Right lobe of liver (tissue), 6 donors: ENCODE results near the gene COPRS. TPM values are rescaled to one million over a fixed set of nuclear protein-coding genes. Genes with fewer than 3 reads are reported as not detected.

Experiments used
- ATAC-seq, 4 donors: fragments of 200-7000 bp; cut with Tn5 transposase; one replicate each; pipeline ENCODE4 v1.9.1; 2020; ENCODE audit warnings: mild to moderate bottlenecking in 4 of 4, moderate library complexity in 4 of 4
- DNase-seq, 3 donors: peaks; one replicate each; pipeline ENCODE4 v3.0.0-alpha.2; 2020
- H3K27ac ChIP-seq, 3 donors: fragments of 200-600 bp; one replicate each; pipeline ENCODE4 v1.8.0; 2022
- H3K27me3 ChIP-seq, 2 donors: fragments of 200-600 bp; one replicate each; pipeline ENCODE4 v1.8.0; 2022
- H3K36me3 ChIP-seq, 4 donors: fragments of 200-600 bp; sonication (generic) in 1 of 4; one replicate each; pipeline versions ENCODE4 v1.5.1 to v1.8.0; 2017 to 2022; ENCODE audit warnings: control low read depth in 1 of 4
- H3K4me1 ChIP-seq, 4 donors: fragments of 200-600 bp; sonication (generic) in 1 of 4; one replicate each; pipeline versions ENCODE4 v1.5.1 to v1.8.0; 2017 to 2022; ENCODE audit warnings: control low read depth in 1 of 4
- H3K4me3 ChIP-seq, 3 donors: fragments of 200-600 bp; one replicate each; pipeline ENCODE4 v1.8.0; 2022
- H3K9me3 ChIP-seq, 4 donors: fragments of 200-600 bp; sonication (generic) in 1 of 4; one replicate each; pipeline versions ENCODE4 v1.5.1 to v1.8.0; 2017 to 2022; ENCODE audit warnings: control low read depth in 1 of 4
- CTCF ChIP-seq, 4 donors: fragments of 200-600 bp in 3 of 4; fragments of 450-650 bp in 1 of 4; IDR thresholded peaks; one replicate each; pipeline versions ENCODE4 v1.5.1 to v1.8.0; 2016 to 2022; ENCODE audit warnings: antibody characterized with exemption in 4 of 4, mild to moderate bottlenecking in 2 of 4
- POLR2A ChIP-seq: fragments of 450-650 bp; IDR thresholded peaks from one replicate; pipeline ENCODE4 v1.6.1; 2017; ENCODE audit warnings: antibody characterized with exemption, mild to moderate bottlenecking
- WGBS: methylation state at CpG from one replicate; pipeline ENCODE4 v1.1.6; 2018; ENCODE audit warnings: low coverage, low lambda C conversion rate; ENCODE audit not compliant: insufficient coverage; ENCODE audit errors: missing lambda C conversion rate; 5-methylcytosine and 5-hydroxymethylcytosine counted together
- intact Hi-C, 2 donors: fragments of 100-400 bp; cut with DNase I; formaldehyde crosslinking; loops; one replicate each; pipeline versions ENCODE4 v1.11.2 to v1.14.1; 2022
- long read RNA-seq: library from polyadenylated mRNA; unstranded; transcript quantifications from one replicate; pipeline ENCODE4 v2.0.0, GENCODE V29; 2019
- total RNA-seq, 6 experiments: library from RNA; depleted of rRNA in 2 of 6; stranded (reverse); fragments of >200 nt in 2 of 6; fragmentation: NEBNext Ultra II Directional in 3 of 6; extraction: Animal tissue kit (Norgen Biotek cat#: 25700) in 3 of 6; gene quantifications; one replicate each; pipeline versions ENCODE4 v1.1.0 to v1.2.4, GENCODE V29; 2016 to 2023
- donor health status: DM: no; HTN: yes; CAD: no.
- donor health status: DM: no; HTN: no; CAD: no.
- donor health status: DM: no; HTN: no; CAD: no.
- donor health status: DM: no; HTN: yes; CAD: no.
- donor health status: DM: no; HTN: yes; CAD: no.

Gene COPRS, protein sequence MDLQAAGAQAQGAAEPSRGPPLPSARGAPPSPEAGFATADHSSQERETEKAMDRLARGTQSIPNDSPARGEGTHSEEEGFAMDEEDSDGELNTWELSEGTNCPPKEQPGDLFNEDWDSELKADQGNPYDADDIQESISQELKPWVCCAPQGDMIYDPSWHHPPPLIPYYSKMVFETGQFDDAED
- total RNA-seq: 10 to 100 TPM; 17.1 to 49.4 (median 24.0) TPM
- long read RNA-seq, partial matches to known transcripts: 3 of 3 reads
- long read RNA-seq, other reads (novel, unspliced or antisense): 0 of 3 reads

DNA sequence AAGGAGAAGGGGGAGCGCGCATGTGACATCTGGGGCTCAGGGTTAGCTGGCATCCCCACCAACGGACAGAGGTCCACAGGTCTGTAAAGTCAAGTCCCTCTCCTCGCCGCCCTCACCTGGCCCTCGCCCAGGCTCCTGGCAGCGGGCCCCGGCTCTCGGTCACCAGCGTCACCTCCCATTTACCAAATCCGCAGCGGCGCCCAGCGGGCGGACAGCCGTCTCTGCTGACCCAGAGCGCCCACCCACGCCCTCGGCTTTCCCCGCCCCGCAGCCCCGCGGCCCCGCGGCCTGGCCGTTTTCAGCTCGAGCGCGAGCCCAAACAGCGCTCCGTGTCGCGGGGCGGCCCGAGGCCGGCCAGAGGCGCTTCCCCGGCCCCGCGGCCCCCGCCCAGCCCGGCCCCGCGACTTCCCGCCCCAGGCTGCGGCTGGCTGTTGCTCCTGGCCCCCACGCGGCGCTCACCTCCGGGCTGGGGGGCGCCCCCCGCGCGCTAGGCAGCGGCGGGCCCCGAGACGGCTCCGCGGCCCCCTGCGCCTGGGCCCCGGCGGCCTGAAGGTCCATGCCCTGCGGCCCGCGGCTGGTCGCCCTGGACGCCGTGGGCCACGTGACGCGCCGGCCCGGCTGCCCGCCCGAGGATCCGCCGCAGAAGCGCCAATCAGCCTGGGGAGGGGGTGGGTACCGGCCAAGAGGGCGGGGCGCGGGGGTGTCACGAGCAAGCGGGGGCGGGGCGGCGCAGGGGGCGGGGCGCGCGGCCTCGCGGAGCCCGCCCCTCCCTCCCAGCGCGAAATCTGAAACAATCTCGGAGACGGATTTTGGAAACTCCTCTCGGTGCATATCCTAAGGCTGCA lies at the start of gene COPRS:
COPRS (minus strand) TSS at position 603 of the 845 bp plus-strand sequence; CDS start at position 558, 45 bp downstream.
- 2% methylated on average over 26 of the region's 100 CpGs for WGBS
- DNase-seq: peak; percentile 94 to 95 (median 95)
- peak; percentile 89 to 97 (median 92) for ATAC-seq
- intact Hi-C loops: no loop called here
- peaks cover 0 to 18% (median 6%) of the 10 kb centered on the region in 4 donors for H3K36me3 ChIP-seq
- H3K9me3 ChIP-seq: no peaks in the 10 kb centered on the region
- peak within 1 kb of the TSS; percentile 53 to 75 (median 60) for H3K4me3 ChIP-seq
- H3K27me3 ChIP-seq: no peaks in the 10 kb centered on the region
- TF ChIP-seq POLR2A (no peak), CTCF (IDR thresholded peaks at IDR 0.05) (peak in 2 of 4 donors; percentile 36 to 45)
- H3K27ac ChIP-seq: peak within 1 kb of the TSS; percentile 67 to 80 (median 69)
- H3K4me1 ChIP-seq: peaks cover 0 to 13% (median 7%) of the 10 kb centered on the region in 4 donors

- DNase-seq (no peak), ATAC-seq (no peak)
- intact Hi-C loops: no loop called here
- no peak overlapping the region for H3K27ac ChIP-seq
- H3K36me3 ChIP-seq: no peaks in the 10 kb centered on the region
- H3K27me3 ChIP-seq: no peaks in the 10 kb centered on the region
- TF ChIP-seq CTCF (IDR thresholded peaks at IDR 0.05) (no peak), POLR2A (no peak)
- H3K4me3 ChIP-seq: no peak overlapping the region
- no peaks in the 10 kb centered on the region for H3K9me3 ChIP-seq
- no peaks in the 10 kb centered on the region for H3K4me1 ChIP-seq
These were observed 49.3 kb upstream of the COPRS start for GRCh38 chr17:31908386-31908785.

DNA sequence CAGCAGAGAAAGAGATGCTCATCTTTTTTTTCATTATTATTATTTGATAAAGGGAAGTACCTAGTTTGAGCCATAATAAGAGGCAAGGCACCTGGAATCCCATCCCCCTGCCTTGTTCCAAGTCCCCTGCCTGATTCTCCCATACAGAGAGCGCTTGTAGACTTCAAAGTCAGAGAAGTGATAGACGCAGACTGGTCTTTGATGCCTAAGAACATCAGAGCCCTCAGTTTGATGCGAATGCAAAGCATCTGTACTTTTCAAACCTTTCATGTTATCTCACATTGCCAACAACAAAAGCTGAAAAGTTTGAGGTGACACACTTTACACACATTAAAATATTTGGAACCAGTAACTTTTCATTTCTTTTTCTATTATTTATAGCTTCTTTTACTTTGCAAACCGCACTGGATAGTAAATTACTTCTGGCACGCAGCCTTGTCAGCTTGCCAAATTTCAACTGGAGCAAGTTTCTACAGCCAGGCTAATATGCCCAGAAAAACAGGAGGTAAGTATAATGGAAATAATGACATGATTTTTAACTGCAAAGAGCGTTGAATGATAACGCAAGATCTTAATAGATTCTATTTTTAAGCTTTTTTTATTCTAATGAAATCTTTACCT lies 48.4 kb upstream of the COPRS start:
- no peaks in the 10 kb centered on the region for H3K4me1 ChIP-seq
- H3K36me3 ChIP-seq: no peaks in the 10 kb centered on the region
- no peaks in the 10 kb centered on the region for H3K27me3 ChIP-seq
- no peak for ATAC-seq
- no peak for DNase-seq
- H3K9me3 ChIP-seq: no peaks in the 10 kb centered on the region
- H3K4me3 ChIP-seq: no peak overlapping the region
- H3K27ac ChIP-seq: no peak overlapping the region
- intact Hi-C loops: no loop called here
- TF ChIP-seq CTCF (IDR thresholded peaks at IDR 0.05) (no peak), POLR2A (no peak)
- WGBS: 22% methylated on average over 7 of the region's 7 CpGs

- intact Hi-C loops: no loop called here
- Histone ChIP-seq H3K36me3 (peaks cover 0 to 10% (median 4%) of the 10 kb centered on the region in 4 donors), H3K4me1 (peaks cover 0 to 5% (median 0%) of the 10 kb centered on the region in 4 donors), H3K27ac (no peak overlapping the region), H3K9me3 (no peaks in the 10 kb centered on the region), H3K27me3 (no peaks in the 10 kb centered on the region), H3K4me3 (no peak overlapping the region)
- ATAC-seq: no peak
- TF ChIP-seq CTCF (IDR thresholded peaks at IDR 0.05) (no peak), POLR2A (no peak)
- no peak for DNase-seq
- 93% methylated on average over 16 of the region's 16 CpGs for WGBS
These were observed 44.4 kb upstream of the COPRS start for GRCh38 chr17:31903401-31903800.
